WTC11 (cell line): Measurements from ENCODE around the gene FAM89A. TPM values are rescaled to one million over a fixed set of nuclear protein-coding genes. Genes with fewer than 3 reads are reported as not detected.

Experiments used
- ATAC-seq: fragments of 200-7000 bp; cut with Tn5 transposase; 2 replicates; pipeline ENCODE4 v1.10.0; 2021; ENCODE audit warnings: mild to moderate bottlenecking, moderate library complexity
- CTCF ChIA-PET: fragments of 300-600 bp; sonication (Branson Sonifier 250); formaldehyde crosslinking; loops from one replicate; lab custom pipeline; 2021; ENCODE audit warnings: antibody characterized with exemption; lab: Charles Lee
- POLR2A ChIA-PET: fragments of 350-600 bp; sonication (Branson Sonifier 250); formaldehyde crosslinking; loops from one replicate; lab custom pipeline; 2021; ENCODE audit warnings: antibody characterized with exemption; lab: Charles Lee
- DNase-seq: peaks from one replicate; pipeline ENCODE4 v3.0.0; 2021; ENCODE audit warnings: low spot score
- H3K27ac Mint-ChIP-seq: 2 replicates; pipeline ENCODE4 v1.8.0; 2021; ENCODE audit warnings: mixed read lengths
- H3K27me3 Mint-ChIP-seq: 2 replicates; pipeline ENCODE4 v1.8.0; 2021; ENCODE audit warnings: low read depth, mild to moderate bottlenecking, moderate library complexity, mixed read lengths
- H3K36me3 Mint-ChIP-seq: 2 replicates; pipeline ENCODE4 v1.8.0; 2021; ENCODE audit warnings: mixed read lengths
- H3K4me1 Mint-ChIP-seq: 2 replicates; pipeline ENCODE4 v1.8.0; 2022; ENCODE audit warnings: mixed read lengths
- H3K4me3 Mint-ChIP-seq: 2 replicates; pipeline ENCODE4 v1.8.0; 2021; ENCODE audit warnings: mild to moderate bottlenecking, moderate library complexity, mixed read lengths
- H3K9me3 Mint-ChIP-seq: 2 replicates; pipeline ENCODE4 v1.8.0; 2021; ENCODE audit warnings: mixed read lengths
- CBFB ChIP-seq: sonication (generic); formaldehyde crosslinking; IDR thresholded peaks from 2 replicates; pipeline ENCODE4 v1.8.1; 2022; ENCODE audit warnings: mild to moderate bottlenecking, low read depth, missing genetic modification reagents
- CREM ChIP-seq: sonication (generic); formaldehyde crosslinking; IDR thresholded peaks from 2 replicates; pipeline ENCODE4 v1.8.1; 2022; ENCODE audit warnings: mild to moderate bottlenecking, missing genetic modification reagents, moderate library complexity
- EMX1 ChIP-seq: fragments of 250-450 bp; sonication (Bioruptor Pico); IDR thresholded peaks from 2 replicates; pipeline ENCODE4 v1.8.0; 2021; ENCODE audit warnings: mild to moderate bottlenecking
- FOXJ3 ChIP-seq: sonication (generic); formaldehyde crosslinking; IDR thresholded peaks from 2 replicates; pipeline ENCODE4 v1.9.0; 2021; ENCODE audit warnings: missing genetic modification reagents, mild to moderate bottlenecking, borderline replicate concordance
- FOXP1 ChIP-seq: sonication (generic); formaldehyde crosslinking; IDR thresholded peaks from 2 replicates; pipeline ENCODE4 v1.8.0; 2022; ENCODE audit warnings: missing genetic modification reagents, mild to moderate bottlenecking, moderate library complexity, borderline replicate concordance
- GRHL2 ChIP-seq: fragments of 250-450 bp; sonication (Bioruptor Pico); IDR thresholded peaks from 2 replicates; pipeline ENCODE4 v1.8.0; 2022; ENCODE audit warnings: mild to moderate bottlenecking, moderate library complexity; ENCODE audit not compliant: insufficient replicate concordance, severe bottlenecking
- NFYB ChIP-seq: sonication (generic); formaldehyde crosslinking; conservative IDR thresholded peaks from 2 replicates; pipeline ENCODE4 v1.8.0; 2022; ENCODE audit warnings: low read depth, missing genetic modification reagents
- NR3C1 ChIP-seq: sonication (generic); formaldehyde crosslinking; conservative IDR thresholded peaks from 2 replicates; pipeline ENCODE4 v1.8.1; 2023; ENCODE audit warnings: low read depth, mild to moderate bottlenecking, missing genetic modification reagents
- OVOL2 ChIP-seq: fragments of 250-450 bp; sonication (Bioruptor Pico); IDR thresholded peaks from 2 replicates; pipeline ENCODE4 v1.9.0; 2021; ENCODE audit warnings: mild to moderate bottlenecking, borderline replicate concordance
- RELA ChIP-seq: sonication (generic); formaldehyde crosslinking; IDR thresholded peaks from 2 replicates; pipeline ENCODE4 v1.8.1; 2022; ENCODE audit warnings: missing genetic modification reagents, mild to moderate bottlenecking, borderline replicate concordance
- SOX15 ChIP-seq: fragments of 250-450 bp; sonication (Bioruptor Pico); IDR thresholded peaks from 2 replicates; pipeline ENCODE4 v1.9.0; 2021; ENCODE audit warnings: mild to moderate bottlenecking
- TEAD1 ChIP-seq: sonication (generic); formaldehyde crosslinking; IDR thresholded peaks from 2 replicates; pipeline ENCODE4 v1.8.0; 2022; ENCODE audit warnings: mild to moderate bottlenecking, missing genetic modification reagents
- ZBTB21 ChIP-seq: sonication (generic); formaldehyde crosslinking; IDR thresholded peaks from 2 replicates; pipeline ENCODE4 v1.8.1; 2023; ENCODE audit warnings: mild to moderate bottlenecking, missing genetic modification reagents, borderline replicate concordance
- ZNF219 ChIP-seq: sonication (generic); formaldehyde crosslinking; IDR thresholded peaks from 2 replicates; pipeline ENCODE4 v1.8.0; 2023; ENCODE audit warnings: missing genetic modification reagents, mild to moderate bottlenecking, borderline replicate concordance
- total RNA-seq: library from RNA; stranded (reverse); gene quantifications from 3 replicates; pipeline ENCODE4 v1.2.3, GENCODE V29; 2021
- TF ChIP-seq, protein P1 (sequence below): sonication (generic); formaldehyde crosslinking; IDR thresholded peaks from 2 replicates; pipeline ENCODE4 v1.8.1; 2022; ENCODE audit warnings: missing genetic modification reagents, borderline replicate concordance
- TF ChIP-seq, protein P2 (sequence below): fragments of 250-450 bp; sonication (Bioruptor Pico); IDR thresholded peaks from 2 replicates; pipeline ENCODE4 v1.8.0; 2021; ENCODE audit warnings: mild to moderate bottlenecking
- TF ChIP-seq, protein P3 (sequence below): sonication (generic); formaldehyde crosslinking; IDR thresholded peaks from 2 replicates; pipeline ENCODE4 v1.8.0; 2022; ENCODE audit warnings: mild to moderate bottlenecking, missing genetic modification reagents
- TF ChIP-seq, protein P4 (sequence below): sonication (generic); formaldehyde crosslinking; IDR thresholded peaks from 2 replicates; pipeline ENCODE4 v1.8.1; 2022; ENCODE audit warnings: low read depth, missing genetic modification reagents, borderline replicate concordance
- TF ChIP-seq, protein P5 (sequence below): sonication (generic); formaldehyde crosslinking; IDR thresholded peaks from 2 replicates; pipeline ENCODE4 v1.8.1; 2023; ENCODE audit warnings: mild to moderate bottlenecking, missing genetic modification reagents, moderate library complexity
- TF ChIP-seq, protein P6 (sequence below): sonication (generic); formaldehyde crosslinking; IDR thresholded peaks from 2 replicates; pipeline ENCODE4 v1.8.1; 2022; ENCODE audit warnings: low read depth, mild to moderate bottlenecking, moderate library complexity, missing genetic modification reagents, borderline replicate concordance
- TF ChIP-seq, protein P7 (sequence below): sonication (generic); formaldehyde crosslinking; IDR thresholded peaks from 2 replicates; pipeline ENCODE4 v1.8.1; 2023; ENCODE audit warnings: mild to moderate bottlenecking, missing genetic modification reagents

Gene FAM89A
- total RNA-seq, 1 experiment from 2014 or later, result 2.4 TPM

DNA sequence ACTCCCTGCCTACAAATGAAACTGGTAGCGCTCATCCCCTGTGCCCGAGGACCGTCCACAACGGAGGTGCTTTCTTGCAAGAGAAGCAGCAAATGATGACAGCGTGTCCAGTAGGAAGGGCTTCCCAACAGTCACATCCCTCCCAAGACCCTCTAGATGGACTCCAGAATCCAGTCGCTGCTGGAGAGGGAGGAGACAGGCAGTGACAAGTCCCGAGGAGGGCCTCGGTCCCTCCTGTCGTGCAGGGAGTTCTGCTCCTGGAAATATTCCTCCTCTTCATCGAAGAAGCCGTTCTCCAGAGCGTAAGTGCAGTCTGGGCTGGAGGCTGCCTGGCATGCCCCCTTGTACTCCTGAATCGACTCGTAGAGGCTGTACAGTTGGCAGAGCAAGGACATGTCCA, 20.3 kb downstream of the FAM89A start (continued):
- TF ChIP-seq FOXJ3 (CRISPR knock-in tag) (no peak), CBFB (no peak)
- TF ChIP-seq, protein P1, sequence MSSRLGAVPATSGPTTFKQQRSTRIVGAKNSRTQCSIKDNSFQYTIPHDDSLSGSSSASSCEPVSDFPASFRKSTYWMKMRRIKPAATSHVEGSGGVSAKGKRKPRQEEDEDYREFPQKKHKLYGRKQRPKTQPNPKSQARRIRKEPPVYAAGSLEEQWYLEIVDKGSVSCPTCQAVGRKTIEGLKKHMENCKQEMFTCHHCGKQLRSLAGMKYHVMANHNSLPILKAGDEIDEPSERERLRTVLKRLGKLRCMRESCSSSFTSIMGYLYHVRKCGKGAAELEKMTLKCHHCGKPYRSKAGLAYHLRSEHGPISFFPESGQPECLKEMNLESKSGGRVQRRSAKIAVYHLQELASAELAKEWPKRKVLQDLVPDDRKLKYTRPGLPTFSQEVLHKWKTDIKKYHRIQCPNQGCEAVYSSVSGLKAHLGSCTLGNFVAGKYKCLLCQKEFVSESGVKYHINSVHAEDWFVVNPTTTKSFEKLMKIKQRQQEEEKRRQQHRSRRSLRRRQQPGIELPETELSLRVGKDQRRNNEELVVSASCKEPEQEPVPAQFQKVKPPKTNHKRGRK (CRISPR knock-in tag), result no peak

DNA sequence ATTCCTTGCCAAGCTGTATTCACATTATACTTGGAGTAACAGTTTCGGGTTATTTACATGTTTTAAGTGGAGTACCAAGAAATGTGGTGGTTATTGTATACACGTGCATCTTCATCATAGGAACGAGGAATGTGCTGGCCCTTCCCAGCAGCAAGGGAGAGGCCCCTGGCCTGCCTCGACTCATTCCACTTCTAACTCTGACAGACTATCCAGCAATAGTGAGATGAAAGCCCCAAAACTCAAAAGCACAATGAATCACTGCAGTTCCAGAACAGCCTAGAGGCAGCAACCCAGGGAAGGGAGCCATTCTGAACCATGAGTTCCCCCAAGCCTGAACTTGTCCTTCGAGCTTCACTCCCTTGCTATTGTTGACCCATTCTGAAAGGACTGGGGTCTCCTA, 23.1 kb downstream of the FAM89A start:
- CTCF ChIA-PET, result interaction anchor here (1.4 kb wide), 1 partner anchor 190 kb away, joined by 3 read pairs; no protein-coding TSS in a partner anchor
- Mint-ChIP-seq H3K36me3 (no peaks in the 10 kb centered on the region), H3K4me3 (no peak overlapping the region), H3K27me3 (peaks cover 66% of the 10 kb centered on the region), H3K4me1 (peaks cover 26% of the 10 kb centered on the region), H3K27ac (no peak overlapping the region), H3K9me3 (no peaks in the 10 kb centered on the region)
- ATAC-seq, result no peak
- POLR2A ChIA-PET, result no interaction called here
- TF ChIP-seq, protein P2, sequence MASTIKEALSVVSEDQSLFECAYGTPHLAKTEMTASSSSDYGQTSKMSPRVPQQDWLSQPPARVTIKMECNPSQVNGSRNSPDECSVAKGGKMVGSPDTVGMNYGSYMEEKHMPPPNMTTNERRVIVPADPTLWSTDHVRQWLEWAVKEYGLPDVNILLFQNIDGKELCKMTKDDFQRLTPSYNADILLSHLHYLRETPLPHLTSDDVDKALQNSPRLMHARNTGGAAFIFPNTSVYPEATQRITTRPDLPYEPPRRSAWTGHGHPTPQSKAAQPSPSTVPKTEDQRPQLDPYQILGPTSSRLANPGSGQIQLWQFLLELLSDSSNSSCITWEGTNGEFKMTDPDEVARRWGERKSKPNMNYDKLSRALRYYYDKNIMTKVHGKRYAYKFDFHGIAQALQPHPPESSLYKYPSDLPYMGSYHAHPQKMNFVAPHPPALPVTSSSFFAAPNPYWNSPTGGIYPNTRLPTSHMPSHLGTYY, result no peak
- TF ChIP-seq ZBTB21 (no peak), CREM (CRISPR knock-in tag) (no peak), NFYB (CRISPR knock-in tag) (no peak), SOX15 (CRISPR knock-in tag) (no peak), TEAD1 (CRISPR knock-in tag) (no peak), OVOL2 (CRISPR knock-in tag) (no peak), NR3C1 (CRISPR knock-in tag) (no peak), ZNF219 (CRISPR knock-in tag) (no peak), GRHL2 (CRISPR knock-in tag) (no peak), FOXP1 (CRISPR knock-in tag) (no peak), EMX1 (CRISPR knock-in tag) (no peak), RELA (CRISPR knock-in tag) (no peak)
- TF ChIP-seq, protein P1 (CRISPR knock-in tag), result no peak
- TF ChIP-seq, protein P3, sequence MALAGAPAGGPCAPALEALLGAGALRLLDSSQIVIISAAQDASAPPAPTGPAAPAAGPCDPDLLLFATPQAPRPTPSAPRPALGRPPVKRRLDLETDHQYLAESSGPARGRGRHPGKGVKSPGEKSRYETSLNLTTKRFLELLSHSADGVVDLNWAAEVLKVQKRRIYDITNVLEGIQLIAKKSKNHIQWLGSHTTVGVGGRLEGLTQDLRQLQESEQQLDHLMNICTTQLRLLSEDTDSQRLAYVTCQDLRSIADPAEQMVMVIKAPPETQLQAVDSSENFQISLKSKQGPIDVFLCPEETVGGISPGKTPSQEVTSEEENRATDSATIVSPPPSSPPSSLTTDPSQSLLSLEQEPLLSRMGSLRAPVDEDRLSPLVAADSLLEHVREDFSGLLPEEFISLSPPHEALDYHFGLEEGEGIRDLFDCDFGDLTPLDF (CRISPR knock-in tag), result no peak
- TF ChIP-seq, protein P4, sequence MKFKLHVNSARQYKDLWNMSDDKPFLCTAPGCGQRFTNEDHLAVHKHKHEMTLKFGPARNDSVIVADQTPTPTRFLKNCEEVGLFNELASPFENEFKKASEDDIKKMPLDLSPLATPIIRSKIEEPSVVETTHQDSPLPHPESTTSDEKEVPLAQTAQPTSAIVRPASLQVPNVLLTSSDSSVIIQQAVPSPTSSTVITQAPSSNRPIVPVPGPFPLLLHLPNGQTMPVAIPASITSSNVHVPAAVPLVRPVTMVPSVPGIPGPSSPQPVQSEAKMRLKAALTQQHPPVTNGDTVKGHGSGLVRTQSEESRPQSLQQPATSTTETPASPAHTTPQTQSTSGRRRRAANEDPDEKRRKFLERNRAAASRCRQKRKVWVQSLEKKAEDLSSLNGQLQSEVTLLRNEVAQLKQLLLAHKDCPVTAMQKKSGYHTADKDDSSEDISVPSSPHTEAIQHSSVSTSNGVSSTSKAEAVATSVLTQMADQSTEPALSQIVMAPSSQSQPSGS (CRISPR knock-in tag), result no peak
- TF ChIP-seq, protein P5, sequence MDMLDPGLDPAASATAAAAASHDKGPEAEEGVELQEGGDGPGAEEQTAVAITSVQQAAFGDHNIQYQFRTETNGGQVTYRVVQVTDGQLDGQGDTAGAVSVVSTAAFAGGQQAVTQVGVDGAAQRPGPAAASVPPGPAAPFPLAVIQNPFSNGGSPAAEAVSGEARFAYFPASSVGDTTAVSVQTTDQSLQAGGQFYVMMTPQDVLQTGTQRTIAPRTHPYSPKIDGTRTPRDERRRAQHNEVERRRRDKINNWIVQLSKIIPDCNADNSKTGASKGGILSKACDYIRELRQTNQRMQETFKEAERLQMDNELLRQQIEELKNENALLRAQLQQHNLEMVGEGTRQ (CRISPR knock-in tag), result no peak
- TF ChIP-seq, protein P6, sequence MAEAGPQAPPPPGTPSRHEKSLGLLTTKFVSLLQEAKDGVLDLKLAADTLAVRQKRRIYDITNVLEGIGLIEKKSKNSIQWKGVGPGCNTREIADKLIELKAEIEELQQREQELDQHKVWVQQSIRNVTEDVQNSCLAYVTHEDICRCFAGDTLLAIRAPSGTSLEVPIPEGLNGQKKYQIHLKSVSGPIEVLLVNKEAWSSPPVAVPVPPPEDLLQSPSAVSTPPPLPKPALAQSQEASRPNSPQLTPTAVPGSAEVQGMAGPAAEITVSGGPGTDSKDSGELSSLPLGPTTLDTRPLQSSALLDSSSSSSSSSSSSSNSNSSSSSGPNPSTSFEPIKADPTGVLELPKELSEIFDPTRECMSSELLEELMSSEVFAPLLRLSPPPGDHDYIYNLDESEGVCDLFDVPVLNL (CRISPR knock-in tag), result no peak
- TF ChIP-seq, protein P7, sequence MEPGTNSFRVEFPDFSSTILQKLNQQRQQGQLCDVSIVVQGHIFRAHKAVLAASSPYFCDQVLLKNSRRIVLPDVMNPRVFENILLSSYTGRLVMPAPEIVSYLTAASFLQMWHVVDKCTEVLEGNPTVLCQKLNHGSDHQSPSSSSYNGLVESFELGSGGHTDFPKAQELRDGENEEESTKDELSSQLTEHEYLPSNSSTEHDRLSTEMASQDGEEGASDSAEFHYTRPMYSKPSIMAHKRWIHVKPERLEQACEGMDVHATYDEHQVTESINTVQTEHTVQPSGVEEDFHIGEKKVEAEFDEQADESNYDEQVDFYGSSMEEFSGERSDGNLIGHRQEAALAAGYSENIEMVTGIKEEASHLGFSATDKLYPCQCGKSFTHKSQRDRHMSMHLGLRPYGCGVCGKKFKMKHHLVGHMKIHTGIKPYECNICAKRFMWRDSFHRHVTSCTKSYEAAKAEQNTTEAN (CRISPR knock-in tag), result no peak
- DNase-seq, result no peak
